ENCODE results near the gene SMOC1.

Gene SMOC1

GRCh38 chr14:69879175-69880043 is at the start of gene SMOC1:
TSS of gene SMOC1 (plus strand) at chr14:69879416. CDS start at chr14:69879679, 263 bp downstream.
- no peak for DNase-seq (ENCODE audit: low spot score)

GRCh38 chr14:69838881-69839416 is 40.3 kb upstream of the SMOC1 start:
- no peak for DNase-seq (ENCODE audit: low spot score)

GRCh38 chr14:69839661-69840060 is 39.6 kb upstream of the SMOC1 start:
- DNase-seq (ENCODE audit: low spot score) = no peak

GRCh38 chr14:69841656-69842055 is 37.6 kb upstream of the SMOC1 start:
- DNase-seq (ENCODE audit: low spot score) = no peak

- DNase-seq (ENCODE audit: low spot score) = no peak
These were observed 36.4 kb upstream of the SMOC1 start for GRCh38 chr14:69842686-69843420.

- no peak for DNase-seq (ENCODE audit: low spot score)
These were observed 35.0 kb upstream of the SMOC1 start for GRCh38 chr14:69844171-69844570.

GRCh38 chr14:69845050-69845581 is 34.1 kb upstream of the SMOC1 start:
- DNase-seq (ENCODE audit: low spot score) = no peak

GRCh38 chr14:69845787-69846186 is 33.4 kb upstream of the SMOC1 start:
- no peak for DNase-seq (ENCODE audit: low spot score)

GRCh38 chr14:69848156-69848555 is 31.1 kb upstream of the SMOC1 start:
- DNase-seq (ENCODE audit: low spot score) = no peak

- no peak for DNase-seq (ENCODE audit: low spot score)
These were observed 30.3 kb upstream of the SMOC1 start for GRCh38 chr14:69848903-69849391.

GRCh38 chr14:69850086-69850735 is 29.0 kb upstream of the SMOC1 start:
- DNase-seq (ENCODE audit: low spot score) = no peak

- no peak for DNase-seq (ENCODE audit: low spot score)
These were observed 28.5 kb upstream of the SMOC1 start for GRCh38 chr14:69850736-69851112.

- no peak for DNase-seq (ENCODE audit: low spot score)
These were observed 26.5 kb upstream of the SMOC1 start for GRCh38 chr14:69852531-69853321.

- DNase-seq (ENCODE audit: low spot score) = no peak
These were observed 25.4 kb upstream of the SMOC1 start for GRCh38 chr14:69853774-69854173.

- no peak for DNase-seq (ENCODE audit: low spot score)
These were observed 24.6 kb upstream of the SMOC1 start for GRCh38 chr14:69854598-69854997.

GRCh38 chr14:69855180-69855832 is 23.9 kb upstream of the SMOC1 start:
- no peak for DNase-seq (ENCODE audit: low spot score)

GRCh38 chr14:69858801-69859200 is 20.4 kb upstream of the SMOC1 start:
- DNase-seq (ENCODE audit: low spot score) = no peak

- DNase-seq (ENCODE audit: low spot score) = no peak
These were observed 19.6 kb upstream of the SMOC1 start for GRCh38 chr14:69859591-69859990.

GRCh38 chr14:69860221-69860620 is 19.0 kb upstream of the SMOC1 start:
- no peak for DNase-seq (ENCODE audit: low spot score)

- no peak for DNase-seq (ENCODE audit: low spot score)
These were observed 18.1 kb upstream of the SMOC1 start for GRCh38 chr14:69861025-69861569.

All from globus pallidus (tissue), 1 donor.